Colonic mucosa (tissue), 4 donors: Measurements from ENCODE around the gene CCDC68. TPM values are rescaled to one million over a fixed set of nuclear protein-coding genes. Genes with fewer than 3 reads are reported as not detected.

ENCODE experiments used
- DNase-seq: peaks from one replicate; pipeline ENCODE4 v3.0.0-alpha.2; 2020
- H3K27ac ChIP-seq: fragments of 200-600 bp; one replicate; pipeline ENCODE4 v1.8.0; 2021
- H3K27me3 ChIP-seq: fragments of 200-600 bp; one replicate; pipeline ENCODE4 v1.8.0; 2021
- H3K36me3 ChIP-seq: fragments of 200-600 bp; one replicate; pipeline ENCODE4 v1.8.0; 2021
- H3K4me1 ChIP-seq: fragments of 200-600 bp; one replicate; pipeline ENCODE4 v1.8.0; 2021; ENCODE audit warnings: mild to moderate bottlenecking
- H3K4me3 ChIP-seq: fragments of 200-600 bp; one replicate; pipeline ENCODE4 v1.8.0; 2021
- H3K9ac ChIP-seq, 2 donors: one replicate each; pipeline ENCODE4 v1.7.0; 2013; ENCODE audit warnings: control low read depth in 2 of 2, low read depth in 2 of 2, low read length in 2 of 2
- H3K9me3 ChIP-seq: fragments of 200-600 bp; one replicate; pipeline ENCODE4 v1.8.0; 2021
- CTCF ChIP-seq: fragments of 200-600 bp; IDR thresholded peaks from one replicate; pipeline ENCODE4 v1.8.0; 2022; ENCODE audit warnings: antibody characterized with exemption, mild to moderate bottlenecking
- intact Hi-C: fragments of 100-400 bp; cut with DNase I; formaldehyde crosslinking; loops from one replicate; pipeline ENCODE4 v1.14.1; 2022
- total RNA-seq, 2 donors: library from RNA; stranded (reverse); fragmentation: NEBNext Ultra II Directional in 1 of 2; extraction: Animal tissue kit (Norgen Biotek cat#: 25700) in 1 of 2; gene quantifications; one replicate each; pipeline ENCODE4 v1.2.1, GENCODE V29; 2021
- donor health status: healthy.
- donor health status: DM: no; HTN: no; CAD: no.
- donor health status: DM: no; HTN: no; CAD: no.

Gene CCDC68
- total RNA-seq, 2 donors from 2014 or later, result 22.3 to 46.8 TPM

DNA sequence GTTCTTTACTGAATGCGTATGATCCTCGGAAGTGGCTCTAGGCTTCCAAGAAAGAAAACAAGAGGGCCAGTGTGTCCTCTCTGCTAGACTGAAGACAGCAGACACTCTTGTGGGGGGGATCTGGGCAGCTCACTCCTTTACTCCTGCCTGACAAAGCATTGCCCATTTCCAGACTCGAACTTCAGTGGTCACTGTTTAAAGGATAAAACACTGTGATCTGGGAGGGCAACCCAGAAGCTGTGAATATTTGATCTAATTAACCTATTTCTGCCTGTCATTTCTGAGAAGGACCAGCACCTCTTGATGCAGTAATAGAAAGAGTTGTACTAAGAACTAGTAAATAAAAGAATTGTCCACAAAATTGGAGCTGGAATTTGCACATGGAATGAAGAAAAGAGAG, 24.5 kb upstream of the CCDC68 start:
- H3K27me3 ChIP-seq, result no peaks in the 10 kb centered on the region
- intact Hi-C loops, result loop anchor here (1.0 to 10.0 kb wide), 3 partner anchors 304 to 536 kb away; no protein-coding TSS in a partner anchor
- no peak for TF ChIP-seq CTCF
- no peak overlapping the region for H3K27ac ChIP-seq
- no peaks in the 10 kb centered on the region for H3K4me1 ChIP-seq
- H3K4me3 ChIP-seq, result no peak overlapping the region
- no peaks in the 10 kb centered on the region for H3K9me3 ChIP-seq
- H3K9ac ChIP-seq, result no peak overlapping the region
- H3K36me3 ChIP-seq, result no peaks in the 10 kb centered on the region
- DNase-seq, result no peak

DNA sequence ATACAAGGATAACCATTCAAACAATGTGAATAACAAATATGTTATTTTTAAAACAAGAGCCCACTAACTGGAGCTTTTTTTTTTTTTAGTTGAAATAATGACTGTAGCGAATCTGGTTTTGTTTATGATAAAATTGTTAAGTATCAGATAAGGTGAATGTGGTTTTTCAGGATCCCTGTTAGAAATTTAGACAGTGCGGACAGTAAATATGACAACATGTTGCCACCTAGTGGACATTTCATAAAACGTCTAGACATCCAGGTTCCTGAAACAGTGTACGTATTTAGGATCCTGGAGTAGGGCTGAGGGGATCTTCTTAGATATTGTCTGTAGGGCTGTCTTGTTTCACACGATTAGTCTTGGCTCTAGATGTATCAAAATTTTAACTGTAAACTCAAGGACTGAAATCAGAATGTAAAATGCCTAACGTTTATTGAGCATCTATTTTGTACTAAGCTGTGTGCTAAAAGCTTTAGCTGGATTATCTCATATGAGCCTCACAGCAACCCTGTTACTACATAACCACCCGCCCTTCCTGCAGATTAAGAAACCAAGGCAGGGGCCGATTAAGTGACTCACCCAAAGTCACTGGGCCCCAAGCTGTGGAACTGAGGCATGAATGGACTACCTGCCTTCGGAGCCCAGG, 23.9 kb upstream of the CCDC68 start:
- H3K4me1 ChIP-seq, result no peaks in the 10 kb centered on the region
- H3K9me3 ChIP-seq, result no peaks in the 10 kb centered on the region
- H3K27me3 ChIP-seq, result no peaks in the 10 kb centered on the region
- no peak for DNase-seq
- H3K4me3 ChIP-seq, result no peak overlapping the region
- intact Hi-C loops, result loop anchor here (1.0 to 10.0 kb wide), 3 partner anchors 304 to 536 kb away; no protein-coding TSS in a partner anchor
- no peaks in the 10 kb centered on the region for H3K36me3 ChIP-seq
- no peak overlapping the region for H3K27ac ChIP-seq
- peak; percentile 73 for TF ChIP-seq CTCF
- H3K9ac ChIP-seq, result no peak overlapping the region

- Histone ChIP-seq H3K9me3 (no peaks in the 10 kb centered on the region), H3K9ac (no peak overlapping the region), H3K4me1 (no peaks in the 10 kb centered on the region), H3K27me3 (no peaks in the 10 kb centered on the region), H3K4me3 (no peak overlapping the region), H3K27ac (no peak overlapping the region), H3K36me3 (no peaks in the 10 kb centered on the region)
- no peak for DNase-seq
- TF ChIP-seq CTCF, result no peak
- intact Hi-C loops, result loop anchor here (5.0 to 10.0 kb wide), 2 partner anchors 426 to 534 kb away; no protein-coding TSS in a partner anchor
Observed at GRCh38 chr18:54981076-54981475, 21.8 kb upstream of the CCDC68 start.

DNA sequence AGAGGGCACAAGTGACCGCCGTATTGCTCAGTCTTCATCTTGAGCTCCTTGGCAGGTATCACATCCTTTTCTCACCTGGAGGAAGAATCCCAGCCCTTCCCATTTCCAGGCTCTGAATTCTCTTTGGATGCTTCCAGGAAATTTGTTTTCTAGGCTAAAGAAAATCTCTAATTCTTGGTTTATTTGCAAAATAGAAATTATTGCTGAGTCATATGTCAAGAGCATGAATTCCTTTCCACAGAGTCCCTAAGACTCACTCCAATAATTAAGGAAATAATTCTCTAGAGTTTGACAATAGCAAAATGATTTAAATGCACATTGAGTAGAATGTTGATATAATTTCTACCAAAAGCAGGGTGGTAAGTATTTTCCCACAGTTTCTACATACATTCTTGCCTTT, 16.3 kb upstream of the CCDC68 start:
- Histone ChIP-seq H3K27ac (no peak overlapping the region), H3K4me1 (no peaks in the 10 kb centered on the region), H3K36me3 (no peaks in the 10 kb centered on the region), H3K27me3 (no peaks in the 10 kb centered on the region), H3K4me3 (no peak overlapping the region), H3K9ac (no peak overlapping the region), H3K9me3 (no peaks in the 10 kb centered on the region)
- intact Hi-C loops, result no loop called here
- no peak for TF ChIP-seq CTCF
- no peak for DNase-seq

GRCh38 chr18:54973046-54973445, 13.8 kb upstream of the CCDC68 start:
- DNase-seq, result no peak
- Histone ChIP-seq H3K4me3 (no peak overlapping the region), H3K9ac (no peak overlapping the region), H3K9me3 (no peaks in the 10 kb centered on the region), H3K36me3 (no peaks in the 10 kb centered on the region), H3K4me1 (no peaks in the 10 kb centered on the region), H3K27ac (no peak overlapping the region), H3K27me3 (no peaks in the 10 kb centered on the region)
- TF ChIP-seq CTCF, result no peak
- intact Hi-C loops, result no loop called here
